HepG2 (cell line): ENCODE data around the gene MRM3. TPM values are rescaled to one million over a fixed set of nuclear protein-coding genes. Genes with fewer than 3 reads are reported as not detected.

ENCODE experiments used
- ARNT ChIP-seq: fragments of 450-650 bp; IDR thresholded peaks from 2 replicates; pipeline ENCODE4 v1.6.1; 2017
- ATF7 ChIP-seq, 2 experiments: fragments of 450-650 bp in 1 of 2; sonication (generic) in 1 of 2; formaldehyde crosslinking in 1 of 2; IDR thresholded peaks; 2 replicates each; pipeline versions ENCODE4 v1.4.0 to v1.6.1; 2016 to 2020; ENCODE audit warnings: antibody characterized with exemption in 1 of 2, mild to moderate bottlenecking in 1 of 2, missing genetic modification reagents in 1 of 2
- BRD4 ChIP-seq: sonication (generic); formaldehyde crosslinking; IDR thresholded peaks from 2 replicates; pipeline ENCODE4 v1.4.0; 2020; ENCODE audit warnings: missing genetic modification reagents
- CHCHD3 ChIP-seq: sonication (generic); formaldehyde crosslinking; IDR thresholded peaks from 2 replicates; pipeline ENCODE4 v1.8.0; 2022; ENCODE audit warnings: mild to moderate bottlenecking, missing genetic modification reagents, moderate library complexity
- HES4 ChIP-seq: sonication (generic); formaldehyde crosslinking; IDR thresholded peaks from 2 replicates; pipeline ENCODE4 v1.9.0; 2021; ENCODE audit warnings: mild to moderate bottlenecking, missing genetic modification reagents, borderline replicate concordance
- HOXD1 ChIP-seq: sonication (generic); formaldehyde crosslinking; IDR thresholded peaks from 2 replicates; pipeline ENCODE4 v1.5.0; 2020; ENCODE audit warnings: missing genetic modification reagents
- KLF16 ChIP-seq, 2 experiments: sonication (generic) in 1 of 2; formaldehyde crosslinking in 1 of 2; IDR thresholded peaks; 2 replicates each; pipeline versions ENCODE4 v1.6.1 to v1.8.0; 2016 to 2023; ENCODE audit warnings: missing genetic modification reagents in 2 of 2, missing compliant biosample characterization in 1 of 2
- KMT2A ChIP-seq: sonication (generic); formaldehyde crosslinking; IDR thresholded peaks from 2 replicates; pipeline ENCODE4 v1.4.0; 2020; ENCODE audit warnings: missing genetic modification reagents
- MIER2 ChIP-seq: IDR thresholded peaks from 2 replicates; pipeline ENCODE4 v1.6.1; 2016; ENCODE audit warnings: missing biosample characterization, missing genetic modification reagents
- NCOA5 ChIP-seq: sonication (generic); formaldehyde crosslinking; IDR thresholded peaks from 2 replicates; pipeline ENCODE4 v1.4.0; 2020; ENCODE audit warnings: missing genetic modification reagents
- NR2F6 ChIP-seq, 2 experiments: IDR thresholded peaks; 2 replicates each; pipeline ENCODE4 v1.6.1; 2016; ENCODE audit warnings: antibody characterized with exemption in 1 of 2, mild to moderate bottlenecking in 1 of 2
- PHF20 ChIP-seq: sonication (generic); formaldehyde crosslinking; IDR thresholded peaks from 2 replicates; pipeline ENCODE4 v1.5.0; 2020; ENCODE audit warnings: mild to moderate bottlenecking, missing genetic modification reagents
- REST ChIP-seq, 2 experiments: IDR thresholded peaks; 2 replicates each; pipeline ENCODE4 v1.6.1; 2011 to 2012; ENCODE audit warnings: low read length in 2 of 2, borderline replicate concordance in 1 of 2, low read depth in 1 of 2, mild to moderate bottlenecking in 1 of 2, moderate library complexity in 1 of 2
- RXRB ChIP-seq: IDR thresholded peaks from 2 replicates; pipeline ENCODE4 v1.6.1; 2016; ENCODE audit warnings: borderline replicate concordance, missing genetic modification reagents, missing compliant biosample characterization
- SIN3B ChIP-seq: fragments of 150-350 bp; IDR thresholded peaks from 2 replicates; pipeline ENCODE4 v1.6.1; 2014; ENCODE audit warnings: low read length
- SMC3 ChIP-seq: IDR thresholded peaks from 2 replicates; pipeline ENCODE4 v1.6.1; 2011; ENCODE audit warnings: low read length, improper control_type of control experiment
- TFAP4 ChIP-seq: sonication (generic); IDR thresholded peaks from 2 replicates; pipeline ENCODE4 v1.6.1; 2016; ENCODE audit warnings: low read depth, borderline replicate concordance
- THAP11 ChIP-seq: IDR thresholded peaks from 2 replicates; pipeline ENCODE4 v1.6.1; 2016; ENCODE audit warnings: missing biosample characterization, missing genetic modification reagents
- ZMYM4 ChIP-seq: sonication (generic); formaldehyde crosslinking; IDR thresholded peaks from 2 replicates; pipeline ENCODE4 v1.8.1; 2023; ENCODE audit warnings: mild to moderate bottlenecking, missing genetic modification reagents
- ZNF234 ChIP-seq: sonication (generic); formaldehyde crosslinking; conservative IDR thresholded peaks from 2 replicates; pipeline ENCODE4 v1.5.1; 2020; ENCODE audit warnings: mild to moderate bottlenecking, missing genetic modification reagents
- ZNF446 ChIP-seq: sonication (generic); formaldehyde crosslinking; IDR thresholded peaks from 2 replicates; pipeline ENCODE4 v1.5.0; 2020; ENCODE audit warnings: mild to moderate bottlenecking, missing genetic modification reagents
- ZNF496 ChIP-seq: sonication (generic); formaldehyde crosslinking; IDR thresholded peaks from 2 replicates; pipeline ENCODE4 v1.8.1; 2023; ENCODE audit warnings: mild to moderate bottlenecking, moderate library complexity, missing genetic modification reagents; ENCODE audit not compliant: insufficient replicate concordance
- ZNF556 ChIP-seq: sonication (generic); formaldehyde crosslinking; IDR thresholded peaks from 2 replicates; pipeline ENCODE4 v1.4.0; 2020; ENCODE audit warnings: mild to moderate bottlenecking, missing genetic modification reagents, borderline replicate concordance
- ZNF7 ChIP-seq: IDR thresholded peaks from 2 replicates; pipeline ENCODE4 v1.6.1; 2016; ENCODE audit warnings: missing biosample characterization, missing genetic modification reagents
- ZSCAN20 ChIP-seq: sonication (generic); formaldehyde crosslinking; IDR thresholded peaks from 2 replicates; pipeline ENCODE4 v1.4.0; 2020; ENCODE audit warnings: missing genetic modification reagents, mild to moderate bottlenecking, borderline replicate concordance
- polyA plus RNA-seq, 8 experiments: library from polyadenylated mRNA; depleted of rRNA in 3 of 8; stranded (reverse) in 7 of 8; unstranded in 1 of 8; fragments of >200 nt; fragmentation: Illumina TruSeq in 4 of 8; extraction: Trizol in 4 of 8; gene quantifications; 2 replicates each; pipeline versions ENCODE4 v1.2.1 to v1.2.3, GENCODE V29; 2011 to 2016; ENCODE audit warnings: low read depth in 4 of 8, missing spikeins in 1 of 8, mixed read lengths in 1 of 8; ENCODE audit not compliant: insufficient read depth in 1 of 8
- total RNA-seq, 5 experiments: library from RNA; depleted of rRNA; stranded (reverse); fragments of >200 nt; fragmentation: Illumina TruSeq; extraction: Trizol; gene quantifications; 2 replicates each; pipeline ENCODE4 v1.2.3, GENCODE V29; 2016; ENCODE audit warnings: low read depth in 1 of 5
- TF ChIP-seq, protein P1 (sequence below): IDR thresholded peaks from 2 replicates; pipeline ENCODE4 v1.6.1; 2012; ENCODE audit warnings: low read length, improper control_type of control experiment

MRM3 gene
- total and polyA plus RNA-seq, 2 of the 13 experiments (the other 11 are each of a cell fraction or from before 2014, with no cell fraction given), result 12.3 to 25.5 TPM

DNA sequence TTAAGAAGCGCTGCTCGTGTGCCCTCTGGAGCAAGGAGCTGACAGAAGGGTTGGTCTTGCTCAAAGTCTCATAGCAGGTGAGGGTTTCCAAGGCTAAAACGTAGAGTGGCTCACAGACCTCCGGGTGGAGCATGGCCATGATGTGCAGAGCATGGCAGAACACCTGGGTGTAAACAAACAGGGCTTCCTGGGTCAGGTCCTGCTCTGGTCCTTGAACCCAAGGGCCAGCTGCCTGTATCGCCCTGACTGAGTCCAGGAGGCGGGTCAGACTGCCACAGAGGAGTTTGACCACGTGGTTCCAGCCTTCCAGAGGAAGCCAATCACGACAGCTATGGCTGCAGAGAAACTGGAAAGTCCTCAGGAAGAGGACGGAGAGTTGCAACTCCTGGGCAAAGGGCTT is 37.2 kb upstream of the MRM3 start (continued):
- peak; percentile 45; the same call in 1 of the 2 replicates for TF ChIP-seq TFAP4
- TF ChIP-seq ATF7 (IDR thresholded peaks at IDR 0.05), result no peak
- no peak for TF ChIP-seq ATF7 (CRISPR knock-in tag; IDR thresholded peaks at IDR 0.05)
- no peak for TF ChIP-seq ZNF496 (CRISPR knock-in tag)
- no peak for TF ChIP-seq ZNF556 (CRISPR knock-in tag)
- no peak for TF ChIP-seq NCOA5
- TF ChIP-seq HES4 (CRISPR knock-in tag), result no peak
- TF ChIP-seq KLF16 (CRISPR knock-in tag; IDR thresholded peaks at IDR 0.05), result no peak
- no peak for TF ChIP-seq SMC3
- no peak for TF ChIP-seq ZNF7 (CRISPR knock-in tag)
- no peak for TF ChIP-seq ARNT
- no peak for TF ChIP-seq SIN3B
- TF ChIP-seq, protein P1, sequence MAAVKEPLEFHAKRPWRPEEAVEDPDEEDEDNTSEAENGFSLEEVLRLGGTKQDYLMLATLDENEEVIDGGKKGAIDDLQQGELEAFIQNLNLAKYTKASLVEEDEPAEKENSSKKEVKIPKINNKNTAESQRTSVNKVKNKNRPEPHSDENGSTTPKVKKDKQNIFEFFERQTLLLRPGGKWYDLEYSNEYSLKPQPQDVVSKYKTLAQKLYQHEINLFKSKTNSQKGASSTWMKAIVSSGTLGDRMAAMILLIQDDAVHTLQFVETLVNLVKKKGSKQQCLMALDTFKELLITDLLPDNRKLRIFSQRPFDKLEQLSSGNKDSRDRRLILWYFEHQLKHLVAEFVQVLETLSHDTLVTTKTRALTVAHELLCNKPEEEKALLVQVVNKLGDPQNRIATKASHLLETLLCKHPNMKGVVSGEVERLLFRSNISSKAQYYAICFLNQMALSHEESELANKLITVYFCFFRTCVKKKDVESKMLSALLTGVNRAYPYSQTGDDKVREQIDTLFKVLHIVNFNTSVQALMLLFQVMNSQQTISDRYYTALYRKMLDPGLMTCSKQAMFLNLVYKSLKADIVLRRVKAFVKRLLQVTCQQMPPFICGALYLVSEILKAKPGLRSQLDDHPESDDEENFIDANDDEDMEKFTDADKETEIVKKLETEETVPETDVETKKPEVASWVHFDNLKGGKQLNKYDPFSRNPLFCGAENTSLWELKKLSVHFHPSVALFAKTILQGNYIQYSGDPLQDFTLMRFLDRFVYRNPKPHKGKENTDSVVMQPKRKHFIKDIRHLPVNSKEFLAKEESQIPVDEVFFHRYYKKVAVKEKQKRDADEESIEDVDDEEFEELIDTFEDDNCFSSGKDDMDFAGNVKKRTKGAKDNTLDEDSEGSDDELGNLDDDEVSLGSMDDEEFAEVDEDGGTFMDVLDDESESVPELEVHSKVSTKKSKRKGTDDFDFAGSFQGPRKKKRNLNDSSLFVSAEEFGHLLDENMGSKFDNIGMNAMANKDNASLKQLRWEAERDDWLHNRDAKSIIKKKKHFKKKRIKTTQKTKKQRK, result no peak
- TF ChIP-seq RXRB (CRISPR knock-in tag), result peak; percentile 41; the same call in 1 of the 2 replicates
- no peak for TF ChIP-seq MIER2 (CRISPR knock-in tag)
- TF ChIP-seq CHCHD3 (CRISPR knock-in tag), result no peak
- TF ChIP-seq ZMYM4, result peak; percentile 60
- TF ChIP-seq KMT2A (CRISPR knock-in tag), result peak; percentile 33; the same call in 1 of the 2 replicates
- no peak for TF ChIP-seq REST (IDR thresholded peaks at IDR 0.05; ENCODE audit: borderline replicate concordance in 1 of 2, low read depth in 1 of 2, low read length in 2 of 2)
- no peak for TF ChIP-seq BRD4 (CRISPR knock-in tag)
- no peak for TF ChIP-seq HOXD1 (CRISPR knock-in tag)
- no peak for TF ChIP-seq THAP11 (CRISPR knock-in tag)
- TF ChIP-seq PHF20 (CRISPR knock-in tag), result no peak
- TF ChIP-seq NR2F6 (IDR thresholded peaks at IDR 0.05), result no peak
- peak; percentile 67; the same call in 1 of the 2 replicates for TF ChIP-seq NR2F6 (CRISPR knock-in tag; IDR thresholded peaks at IDR 0.05)
- TF ChIP-seq ZSCAN20 (CRISPR knock-in tag), result no peak
- TF ChIP-seq ZNF446 (CRISPR knock-in tag), result no peak
- TF ChIP-seq ZNF234 (CRISPR knock-in tag), result no peak
